Activated CD4-positive, alpha-beta T cell treated with anti-CD3 and anti-CD28 coated beads, Interleukin-2, amount 10 ng/mL, durations not matched to agents 7 days and 5 days (primary cell): Measurements from ENCODE around the gene GPR82. TPM values are rescaled to one million over a fixed set of nuclear protein-coding genes. Genes with fewer than 3 reads are reported as not detected.
A peak's percentile ranks its signal among the peaks of the same experiment; 100 is the strongest.
"Not testable (repeated sequence)": the region's sequence is repeated elsewhere in the genome, so short reads cannot be mapped to it uniquely, and the experiment has no call there.

Experiments used
- CTCF ChIA-PET: fragments of 350-600 bp; sonication (Branson Sonifier 250); formaldehyde crosslinking; loops from one replicate; lab custom pipeline; 2021; ENCODE audit warnings: antibody characterized with exemption; lab: Charles Lee
- POLR2A ChIA-PET: fragments of 350-600 bp; sonication (Branson Sonifier 250); formaldehyde crosslinking; loops from one replicate; lab custom pipeline; 2021; ENCODE audit warnings: antibody characterized with exemption; lab: Charles Lee
- DNase-seq: peaks from one replicate; pipeline ENCODE4 v3.0.0-alpha.2; 2020
- H3K27ac Mint-ChIP-seq: one replicate; pipeline ENCODE4 v1.8.0; 2021; ENCODE audit warnings: mild to moderate bottlenecking, moderate library complexity, mixed read lengths
- H3K27me3 Mint-ChIP-seq: one replicate; pipeline ENCODE4 v1.8.0; 2021; ENCODE audit warnings: mixed read lengths
- H3K36me3 Mint-ChIP-seq: one replicate; pipeline ENCODE4 v1.8.0; 2021; ENCODE audit warnings: low read depth, mixed read lengths
- H3K4me1 Mint-ChIP-seq: one replicate; pipeline ENCODE4 v1.8.0; 2021; ENCODE audit warnings: mixed read lengths
- H3K4me3 Mint-ChIP-seq: one replicate; pipeline ENCODE4 v1.8.0; 2021; ENCODE audit warnings: mild to moderate bottlenecking, moderate library complexity, mixed read lengths
- H3K9me3 Mint-ChIP-seq: one replicate; pipeline ENCODE4 v1.8.0; 2021; ENCODE audit warnings: mixed read lengths
- total RNA-seq, 2 experiments: library from RNA; stranded (reverse); gene quantifications; one replicate each; pipeline ENCODE4 v1.2.3, GENCODE V29; 2021

Gene GPR82, protein sequence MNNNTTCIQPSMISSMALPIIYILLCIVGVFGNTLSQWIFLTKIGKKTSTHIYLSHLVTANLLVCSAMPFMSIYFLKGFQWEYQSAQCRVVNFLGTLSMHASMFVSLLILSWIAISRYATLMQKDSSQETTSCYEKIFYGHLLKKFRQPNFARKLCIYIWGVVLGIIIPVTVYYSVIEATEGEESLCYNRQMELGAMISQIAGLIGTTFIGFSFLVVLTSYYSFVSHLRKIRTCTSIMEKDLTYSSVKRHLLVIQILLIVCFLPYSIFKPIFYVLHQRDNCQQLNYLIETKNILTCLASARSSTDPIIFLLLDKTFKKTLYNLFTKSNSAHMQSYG
- total RNA-seq: not detected

GRCh38 chrX:41723826-41724225 lies at the start of gene GPR82:
Gene GPR82 (plus strand): TSS chrX:41724181. CDS start chrX:41727027, 2,846 bp downstream.
- POLR2A ChIA-PET: no interaction called here
- Mint-ChIP-seq H3K36me3 (peaks cover 30% of the 10 kb centered on the region), H3K4me1 (peaks cover 37% of the 10 kb centered on the region), H3K9me3 (peaks cover 14% of the 10 kb centered on the region), H3K27ac (no peak within 1 kb of the TSS), H3K4me3 (no peak within 1 kb of the TSS), H3K27me3 (no peaks in the 10 kb centered on the region)
- no peak for DNase-seq
- CTCF ChIA-PET: interaction anchor here (1.1 kb wide), 1 partner anchor 11 kb away, joined by 5 read pairs; no protein-coding TSS in a partner anchor

GRCh38 chrX:41676361-41676760 lies 47.6 kb upstream of the GPR82 start:
- DNase-seq, POLR2A ChIA-PET, H3K27ac Mint-ChIP-seq, H3K9me3 Mint-ChIP-seq, H3K27me3 Mint-ChIP-seq, H3K4me3 Mint-ChIP-seq: not testable (repeated sequence)
- Mint-ChIP-seq H3K36me3 (peaks cover 17% of the 10 kb centered on the region), H3K4me1 (peaks cover 18% of the 10 kb centered on the region)
- CTCF ChIA-PET: interaction anchor here (0.5 to 0.7 kb wide), 2 partner anchors 656 to 697 kb away, joined by 3 to 4 read pairs; no protein-coding TSS in a partner anchor

DNA sequence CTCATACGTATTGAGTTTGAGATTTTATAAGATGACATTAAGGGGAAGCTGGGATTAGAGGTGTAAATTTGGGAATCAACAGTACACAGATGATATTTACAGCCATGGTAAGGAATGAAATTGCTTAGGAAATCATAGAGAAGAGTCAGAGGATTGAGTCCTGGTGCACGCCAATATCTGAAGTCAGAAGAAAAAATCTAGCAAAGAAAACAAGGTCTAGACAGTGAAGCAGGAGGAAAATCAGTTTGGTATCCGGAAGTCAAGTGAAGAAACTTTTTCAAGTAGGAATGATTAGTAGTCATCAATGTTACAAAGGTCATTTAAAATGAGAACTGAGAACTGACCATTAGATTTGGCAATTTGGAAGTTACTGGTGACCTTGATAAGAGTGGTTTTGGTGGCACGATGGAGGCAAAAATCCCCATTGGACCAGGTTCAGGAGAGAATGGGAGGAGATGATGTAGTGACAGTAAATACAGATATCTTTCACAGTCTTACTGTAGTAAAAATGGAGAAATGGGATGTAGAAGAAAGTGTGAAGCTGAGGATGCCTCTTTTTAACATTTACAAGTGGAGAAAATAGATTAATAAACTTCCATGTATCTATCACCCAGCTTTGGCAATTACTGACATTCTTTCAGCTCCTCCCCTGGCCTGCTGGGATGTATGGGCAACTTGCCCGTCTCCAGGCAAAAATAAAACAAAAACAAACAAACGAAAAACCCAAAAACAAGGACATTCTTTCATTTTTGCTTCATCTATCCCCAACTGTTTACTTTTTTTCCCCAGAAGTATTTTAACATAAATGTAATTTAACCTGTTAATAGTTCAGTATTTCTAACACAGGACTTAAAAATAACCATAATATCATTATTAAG lies 46.6 kb upstream of the GPR82 start:
- Mint-ChIP-seq H3K36me3 (peaks cover 16% of the 10 kb centered on the region), H3K27ac (no peak overlapping the region), H3K27me3 (no peaks in the 10 kb centered on the region), H3K4me1 (peaks cover 17% of the 10 kb centered on the region), H3K9me3 (no peaks in the 10 kb centered on the region), H3K4me3 (no peak overlapping the region)
- DNase-seq: no peak
- ChIA-PET CTCF (no interaction called here), POLR2A (no interaction called here)

GRCh38 chrX:41684138-41684537 lies 39.8 kb upstream of the GPR82 start:
- no peaks in the 10 kb centered on the region for H3K27me3 Mint-ChIP-seq
- H3K4me1 Mint-ChIP-seq: peaks cover 22% of the 10 kb centered on the region
- CTCF ChIA-PET: no interaction called here
- no peak for DNase-seq
- no peaks in the 10 kb centered on the region for H3K9me3 Mint-ChIP-seq
- POLR2A ChIA-PET: no interaction called here
- H3K27ac Mint-ChIP-seq: no peak overlapping the region
- H3K4me3 Mint-ChIP-seq: no peak overlapping the region
- peaks cover 3% of the 10 kb centered on the region for H3K36me3 Mint-ChIP-seq

DNA sequence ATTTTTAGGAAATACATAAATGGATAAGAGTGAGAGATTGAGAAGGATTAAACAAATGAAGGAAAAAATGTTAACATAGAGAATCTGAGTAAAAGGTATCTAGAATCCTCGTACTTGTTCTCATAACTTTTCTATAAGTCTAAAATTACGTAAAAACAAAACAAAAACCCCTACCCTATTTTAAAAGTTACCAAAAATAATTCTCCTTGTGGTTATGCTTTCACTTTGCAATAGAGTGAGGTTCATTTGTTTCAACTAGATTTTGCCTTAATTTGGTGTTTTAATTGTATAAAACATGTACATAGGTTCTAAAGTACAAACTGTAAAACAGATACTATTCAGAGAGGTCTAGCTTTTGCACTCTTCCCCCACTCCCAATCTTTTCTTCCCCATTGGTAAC lies 39.0 kb upstream of the GPR82 start:
- Mint-ChIP-seq H3K36me3 (peaks cover 2% of the 10 kb centered on the region), H3K27me3 (no peaks in the 10 kb centered on the region), H3K4me1 (peaks cover 22% of the 10 kb centered on the region), H3K27ac (no peak overlapping the region), H3K9me3 (no peaks in the 10 kb centered on the region), H3K4me3 (no peak overlapping the region)
- POLR2A ChIA-PET: no interaction called here
- DNase-seq: no peak
- CTCF ChIA-PET: no interaction called here

- Mint-ChIP-seq H3K36me3 (peaks cover 2% of the 10 kb centered on the region), H3K4me3 (no peak overlapping the region), H3K27me3 (no peaks in the 10 kb centered on the region), H3K27ac (no peak overlapping the region), H3K9me3 (no peaks in the 10 kb centered on the region), H3K4me1 (peaks cover 22% of the 10 kb centered on the region)
- no peak for DNase-seq
- ChIA-PET POLR2A (no interaction called here), CTCF (no interaction called here)
These were observed 37.2 kb upstream of the GPR82 start for GRCh38 chrX:41686788-41687187.

DNA sequence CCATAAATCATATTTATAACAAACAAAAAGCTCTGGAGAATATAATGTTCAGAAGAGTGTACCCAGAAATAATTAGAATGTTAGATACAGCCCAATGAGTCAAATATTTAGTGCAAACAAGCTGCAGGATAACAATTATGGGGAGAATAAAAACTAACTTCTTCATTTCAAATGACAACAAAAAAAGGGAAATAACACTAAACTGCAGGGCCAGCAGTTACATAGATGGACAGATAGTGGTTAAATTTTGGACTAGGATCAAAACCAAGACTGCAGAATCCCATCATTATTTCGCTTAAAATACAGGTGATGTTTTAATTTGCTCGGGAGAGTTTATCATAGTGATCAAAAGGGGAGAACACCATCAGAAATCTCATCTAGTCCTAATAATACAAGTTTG lies 35.8 kb upstream of the GPR82 start:
- DNase-seq: no peak
- ChIA-PET POLR2A (no interaction called here), CTCF (interaction anchor here (0.6 kb wide), 1 partner anchor 620 kb away, joined by 3 read pairs; no protein-coding TSS in a partner anchor)
- Mint-ChIP-seq H3K4me1 (peaks cover 34% of the 10 kb centered on the region), H3K4me3 (no peak overlapping the region), H3K9me3 (no peaks in the 10 kb centered on the region), H3K27me3 (no peaks in the 10 kb centered on the region), H3K27ac (no peak overlapping the region), H3K36me3 (peaks cover 2% of the 10 kb centered on the region)

DNA sequence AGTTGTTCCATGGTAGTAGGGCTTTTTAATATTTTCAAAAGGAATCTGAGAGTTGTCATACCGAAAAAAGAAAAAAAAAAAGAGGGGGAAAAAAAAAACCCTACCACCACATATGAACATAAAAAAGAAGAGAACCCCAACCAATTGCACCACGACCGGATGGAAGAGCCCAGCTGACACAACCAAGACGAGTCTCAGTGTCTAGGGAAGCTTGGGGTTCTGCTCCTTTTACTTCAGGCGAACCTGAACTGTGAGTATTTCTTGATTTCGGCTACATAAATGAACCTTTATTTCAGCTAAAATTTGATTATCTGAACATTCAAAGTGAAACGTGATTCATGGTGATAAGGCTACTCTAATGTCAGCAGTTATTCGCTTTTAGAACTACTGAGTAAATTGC lies 35.1 kb upstream of the GPR82 start, which contains the start of gene GPR34:
Gene GPR34 (plus strand): TSS at position 139 of the 400 bp plus-strand sequence. CDS start 6,661 bp downstream, outside the sequence.
- no peaks in the 10 kb centered on the region for H3K27me3 Mint-ChIP-seq
- peaks cover 40% of the 10 kb centered on the region for H3K4me1 Mint-ChIP-seq
- ChIA-PET POLR2A (no interaction called here), CTCF (interaction anchor here (0.6 kb wide), 1 partner anchor 619 kb away, joined by 3 read pairs; no protein-coding TSS in a partner anchor)
- no peak within 1 kb of the TSS for H3K4me3 Mint-ChIP-seq
- no peak within 1 kb of the TSS for H3K27ac Mint-ChIP-seq
- DNase-seq: peak; percentile 15
- no peaks in the 10 kb centered on the region for H3K9me3 Mint-ChIP-seq
- H3K36me3 Mint-ChIP-seq: peaks cover 5% of the 10 kb centered on the region

DNA sequence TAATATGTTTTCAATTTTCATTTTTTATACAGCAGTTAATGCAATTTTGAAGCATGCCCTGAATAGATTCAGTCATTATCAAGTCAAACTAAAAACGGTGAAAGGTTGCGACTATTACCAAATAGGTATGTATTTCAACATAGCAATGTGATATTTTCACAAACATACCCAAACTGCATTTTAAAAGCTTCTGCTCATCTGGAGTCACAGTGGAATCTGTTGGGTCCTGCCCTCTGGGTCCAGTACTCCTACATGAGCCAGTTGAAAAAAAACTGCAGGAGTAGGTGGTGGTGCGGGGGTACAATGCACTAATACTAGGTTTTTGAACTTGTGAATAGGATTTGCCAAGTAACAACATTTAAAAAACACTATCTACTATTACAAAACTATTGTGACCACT lies 34.3 kb upstream of the GPR82 start:
- Mint-ChIP-seq H3K4me1 (peaks cover 46% of the 10 kb centered on the region), H3K4me3 (no peak overlapping the region)
- CTCF ChIA-PET: interaction anchor here (0.6 kb wide), 2 partner anchors 345 to 809 kb away, joined by 3 to 4 read pairs; no protein-coding TSS in a partner anchor

GRCh38 chrX:41692162-41692749 lies 31.7 kb upstream of the GPR82 start:
- Mint-ChIP-seq H3K27me3 (no peaks in the 10 kb centered on the region), H3K36me3 (peaks cover 17% of the 10 kb centered on the region), H3K4me1 (peaks cover 43% of the 10 kb centered on the region), H3K9me3 (peaks cover 6% of the 10 kb centered on the region), H3K4me3 (no peak overlapping the region), H3K27ac (peak overlapping the region; percentile 57)
- POLR2A ChIA-PET: no interaction called here
- CTCF ChIA-PET: no interaction called here
- no peak for DNase-seq

More for the DNA sequence above, 34.3 kb upstream of the GPR82 start:
- DNase-seq: no peak
- Mint-ChIP-seq H3K27ac (no peak overlapping the region), H3K27me3 (no peaks in the 10 kb centered on the region), H3K9me3 (no peaks in the 10 kb centered on the region), H3K36me3 (peaks cover 10% of the 10 kb centered on the region)
- POLR2A ChIA-PET: no interaction called here

- Mint-ChIP-seq H3K4me1 (peaks cover 40% of the 10 kb centered on the region), H3K27ac (peak overlapping the region; percentile 78), H3K9me3 (peaks cover 6% of the 10 kb centered on the region)
These were observed 31.0 kb upstream of the GPR82 start for GRCh38 chrX:41693024-41693423.

GRCh38 chrX:41695426-41695825 lies 28.6 kb upstream of the GPR82 start:
- Mint-ChIP-seq H3K4me3 (no peak overlapping the region), H3K27ac (no peak overlapping the region), H3K27me3 (no peaks in the 10 kb centered on the region), H3K36me3 (peaks cover 20% of the 10 kb centered on the region), H3K9me3 (peaks cover 6% of the 10 kb centered on the region), H3K4me1 (peaks cover 35% of the 10 kb centered on the region)
- ChIA-PET POLR2A (no interaction called here), CTCF (interaction anchor here (0.5 to 1.4 kb wide), 2 partner anchors 24 to 25 kb away, joined by 3 read pairs; no protein-coding TSS in a partner anchor)
- DNase-seq: no peak

More at GRCh38 chrX:41693024-41693423, 31.0 kb upstream of the GPR82 start:
- H3K36me3 Mint-ChIP-seq: peaks cover 15% of the 10 kb centered on the region
- H3K4me3 Mint-ChIP-seq: no peak overlapping the region
- no peaks in the 10 kb centered on the region for H3K27me3 Mint-ChIP-seq
- no peak for DNase-seq
- CTCF ChIA-PET: no interaction called here
- POLR2A ChIA-PET: no interaction called here
